IPS-18a (cell line): ENCODE results near the gene MIDN.
A peak's percentile ranks its signal among the peaks of the same experiment; 100 is the strongest.

Experiments
- H3K27ac ChIP-seq: one replicate; pipeline ENCODE4 v1.5.1; 2013; ENCODE audit warnings: low read length
- H3K27me3 ChIP-seq: one replicate; pipeline ENCODE4 v1.6.1; 2013; ENCODE audit warnings: mild to moderate bottlenecking, low read length; ENCODE audit not compliant: control insufficient read depth, insufficient read depth
- H3K36me3 ChIP-seq: one replicate; pipeline ENCODE4 v1.6.1; 2013; ENCODE audit warnings: low read depth, low read length; ENCODE audit not compliant: control insufficient read depth
- H3K4me1 ChIP-seq: one replicate; pipeline ENCODE4 v1.6.1; 2013; ENCODE audit warnings: low read depth, low read length; ENCODE audit not compliant: control insufficient read depth
- H3K4me3 ChIP-seq: one replicate; pipeline ENCODE4 v1.5.1; 2013; ENCODE audit warnings: low read length
- H3K9ac ChIP-seq: one replicate; pipeline ENCODE4 v1.6.1; 2013; ENCODE audit warnings: mild to moderate bottlenecking, low read length, moderate library complexity
- H3K9me3 ChIP-seq: one replicate; pipeline ENCODE4 v1.6.1; 2013; ENCODE audit warnings: low read depth, low read length; ENCODE audit not compliant: control insufficient read depth

The MIDN gene

DNA sequence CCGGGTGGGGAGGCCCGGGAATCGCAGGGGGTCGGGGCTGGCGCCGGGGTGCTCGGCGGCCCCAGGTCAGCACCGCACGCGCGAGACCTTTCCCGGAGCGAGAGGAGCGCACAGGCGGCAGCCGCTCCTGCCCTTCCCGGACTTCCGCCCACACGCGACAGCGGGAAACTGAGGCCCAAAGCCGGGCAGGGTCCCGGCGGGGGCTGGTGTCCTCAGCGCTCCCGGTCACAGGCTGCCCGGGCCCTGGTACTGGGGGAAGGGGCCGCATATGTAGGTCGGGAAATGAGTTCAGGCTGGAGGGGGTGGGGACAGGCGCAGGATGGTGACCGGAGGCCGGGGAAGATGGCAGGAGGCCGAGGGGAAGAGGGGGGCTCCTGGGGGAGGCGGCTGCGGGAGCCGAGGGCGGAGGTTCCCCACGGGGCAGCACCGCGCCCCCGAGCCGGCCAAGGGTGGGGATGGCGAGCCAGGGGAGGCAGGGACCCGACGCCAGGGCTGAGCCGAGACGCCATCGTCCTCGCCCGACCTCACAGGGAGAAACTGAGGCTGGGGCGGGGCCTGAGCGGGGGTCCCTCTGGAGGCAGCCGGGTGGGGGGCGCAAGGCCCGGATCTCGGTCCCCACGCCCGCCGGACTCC lies 11.2 kb upstream of the MIDN start:
- Histone ChIP-seq H3K27ac (no peak overlapping the region), H3K4me3 (peak overlapping the region; percentile 65), H3K9ac (peak overlapping the region; percentile 9), H3K36me3 (peaks cover 7% of the 10 kb centered on the region), H3K27me3 (peaks cover 5% of the 10 kb centered on the region), H3K9me3 (no peaks in the 10 kb centered on the region), H3K4me1 (peaks cover 4% of the 10 kb centered on the region)

DNA sequence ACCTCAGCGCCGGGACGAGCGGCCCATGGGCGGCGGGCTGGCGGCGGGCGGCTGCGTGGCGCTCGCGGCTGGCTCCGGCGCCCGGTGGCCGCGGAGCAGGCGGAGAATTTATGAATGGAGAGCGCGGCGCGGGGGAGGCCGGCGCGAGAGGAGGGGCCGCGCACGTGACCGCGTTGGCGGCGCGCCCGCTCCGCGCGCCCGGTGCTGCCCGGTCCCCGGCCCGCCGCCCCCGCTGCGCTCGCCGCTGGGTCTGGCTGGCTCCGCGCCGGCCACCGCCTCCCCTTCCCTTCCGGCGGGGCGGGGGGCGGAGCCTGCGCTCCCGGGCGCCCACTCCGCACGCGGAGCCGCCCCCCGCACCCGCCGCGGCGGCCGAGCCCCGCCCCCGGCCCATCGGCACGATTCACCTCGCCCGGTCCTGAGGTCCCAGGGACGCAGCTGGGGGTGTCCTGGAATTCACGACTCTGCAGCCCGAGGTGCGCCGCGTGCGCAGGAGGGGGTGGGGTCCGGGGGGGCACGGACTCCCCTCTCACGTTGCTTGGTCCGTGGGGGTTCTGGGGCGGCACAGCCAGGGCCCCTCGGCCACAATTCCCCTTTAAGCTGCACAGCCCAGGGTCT lies 10.5 kb upstream of the MIDN start, which contains the start of gene CBARP:
TSS of gene CBARP (minus strand) at position 252 of the 615 bp plus-strand sequence. CDS start 1,905 bp downstream, outside the sequence.
- peaks cover 7% of the 10 kb centered on the region for H3K4me1 ChIP-seq
- peaks cover 7% of the 10 kb centered on the region for H3K36me3 ChIP-seq
- no peak within 1 kb of the TSS for H3K27ac ChIP-seq
- peak within 1 kb of the TSS; percentile 65 for H3K4me3 ChIP-seq
- no peaks in the 10 kb centered on the region for H3K9me3 ChIP-seq
- H3K9ac ChIP-seq: peak within 1 kb of the TSS; percentile 9
- H3K27me3 ChIP-seq: peaks cover 5% of the 10 kb centered on the region

DNA sequence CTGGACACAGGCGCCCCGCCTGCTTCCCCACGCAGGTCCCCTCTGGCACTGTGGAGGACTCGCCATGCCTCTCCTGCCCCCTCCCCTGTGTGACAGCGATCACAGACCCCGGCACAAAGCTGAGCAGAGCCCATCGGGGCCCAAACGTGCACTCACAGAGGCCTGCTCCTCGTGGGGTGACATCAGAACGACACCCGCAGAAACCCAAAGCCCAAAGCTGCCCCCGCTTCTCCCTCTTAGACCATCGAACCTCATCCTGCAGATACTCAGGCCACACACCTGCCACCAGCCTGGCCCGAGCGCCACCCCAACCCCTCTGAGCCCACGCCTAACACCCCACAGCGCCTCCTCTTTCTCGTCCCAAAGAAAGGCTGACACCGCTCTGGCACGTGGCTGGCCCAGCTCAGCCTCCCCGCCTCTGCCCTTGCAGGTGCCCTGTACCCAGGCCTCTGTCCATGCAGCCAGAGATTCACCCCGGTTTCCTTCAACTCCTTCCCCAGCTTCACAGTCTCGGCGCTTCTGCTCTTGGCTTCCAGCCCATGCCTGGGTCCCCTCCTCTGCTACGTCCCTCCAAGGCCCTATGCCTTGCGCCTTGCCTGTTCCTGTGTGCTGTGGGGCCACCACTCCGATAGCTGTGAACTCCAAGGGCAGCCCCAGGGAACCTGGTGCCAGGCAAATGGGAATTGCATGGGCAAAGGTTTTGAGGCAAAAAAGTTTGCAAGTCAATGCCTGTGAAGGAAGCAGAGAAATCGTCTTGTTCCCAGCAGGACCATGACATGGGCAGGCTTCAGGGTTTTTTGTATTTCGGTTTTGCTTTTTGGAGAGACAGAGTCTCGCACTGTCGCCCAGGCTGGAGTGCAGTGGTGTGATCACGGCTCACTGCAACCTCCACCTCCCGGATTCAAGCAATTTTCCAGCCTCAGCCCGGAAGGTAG lies 9.7 kb upstream of the MIDN start:
- H3K9me3 ChIP-seq: no peaks in the 10 kb centered on the region
- no peak overlapping the region for H3K9ac ChIP-seq
- no peak overlapping the region for H3K27ac ChIP-seq
- peak overlapping the region; percentile 48 for H3K4me3 ChIP-seq
- peaks cover 5% of the 10 kb centered on the region for H3K36me3 ChIP-seq
- H3K4me1 ChIP-seq: peaks cover 7% of the 10 kb centered on the region
- peaks cover 5% of the 10 kb centered on the region for H3K27me3 ChIP-seq

DNA sequence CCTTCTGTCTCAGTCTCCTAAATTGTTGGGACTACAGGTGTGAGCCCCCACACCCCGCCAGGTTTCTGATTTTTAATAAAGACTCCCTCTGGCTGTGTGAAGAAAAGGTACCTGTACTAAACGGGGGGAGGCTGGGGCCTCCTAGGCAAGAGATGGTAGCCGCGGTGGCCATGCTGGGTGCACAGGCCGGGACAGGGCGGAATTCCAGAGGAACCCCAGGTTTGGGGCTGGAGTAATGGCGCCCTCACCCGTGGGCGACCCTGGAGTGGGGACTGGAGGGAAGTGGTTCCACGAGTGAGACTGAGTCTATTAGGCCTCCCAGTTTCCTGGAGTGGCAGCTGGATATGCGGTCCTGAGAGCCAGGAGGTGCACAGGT lies 9.0 kb upstream of the MIDN start:
- Histone ChIP-seq H3K4me3 (no peak overlapping the region), H3K9ac (no peak overlapping the region), H3K27ac (no peak overlapping the region), H3K4me1 (peaks cover 7% of the 10 kb centered on the region), H3K36me3 (no peaks in the 10 kb centered on the region), H3K27me3 (peaks cover 5% of the 10 kb centered on the region), H3K9me3 (no peaks in the 10 kb centered on the region)

DNA sequence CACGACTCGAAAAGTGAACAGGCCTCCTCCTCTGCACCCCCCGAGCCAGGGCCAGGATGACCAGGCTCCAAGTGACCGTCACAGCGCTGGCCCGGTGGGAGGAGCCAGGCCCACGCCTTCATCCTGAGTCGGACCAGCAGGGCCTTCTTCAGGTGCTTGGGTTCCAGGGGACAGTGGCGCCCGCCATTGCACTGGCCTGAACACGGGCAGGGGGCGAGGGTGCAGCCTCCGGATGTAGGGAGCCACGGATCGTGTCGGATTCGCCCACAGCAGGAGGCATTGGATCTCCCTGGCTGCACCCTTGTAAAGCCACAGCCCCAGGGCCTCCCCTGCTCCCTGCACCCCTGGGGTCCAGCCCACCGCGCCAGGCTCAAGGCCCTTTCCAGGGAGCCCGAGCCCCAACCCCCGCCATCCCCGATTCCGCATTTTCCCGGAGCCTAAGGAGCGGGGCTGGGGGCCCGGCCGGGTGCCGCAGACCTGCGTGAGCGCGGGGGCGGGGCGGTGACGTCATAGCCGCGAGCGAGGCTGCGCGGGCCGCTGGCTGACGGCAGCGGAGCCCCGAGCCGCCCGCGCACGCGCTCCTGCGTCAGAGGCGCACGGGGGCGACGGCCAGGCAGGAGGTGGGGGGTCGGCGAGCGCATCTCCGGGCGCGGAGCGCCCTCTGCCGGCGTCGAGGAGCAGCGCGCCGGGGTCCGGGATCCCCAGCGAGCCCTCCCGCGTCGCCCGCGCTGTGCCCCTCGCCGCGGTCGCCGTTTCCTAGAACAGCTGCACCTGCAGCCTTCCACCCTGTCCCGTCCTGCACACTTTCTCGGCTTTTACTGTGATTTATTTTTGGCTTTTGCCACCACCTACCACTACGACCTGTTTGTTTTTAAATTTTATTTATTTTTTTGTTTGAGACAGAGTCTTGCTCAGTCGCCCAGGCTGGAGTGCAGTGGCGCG lies 8.3 kb upstream of the MIDN start:
- Histone ChIP-seq H3K9ac (no peak overlapping the region), H3K27me3 (peaks cover 5% of the 10 kb centered on the region), H3K36me3 (no peaks in the 10 kb centered on the region), H3K4me3 (peak overlapping the region; percentile 36), H3K9me3 (no peaks in the 10 kb centered on the region), H3K4me1 (peaks cover 10% of the 10 kb centered on the region), H3K27ac (no peak overlapping the region)

DNA sequence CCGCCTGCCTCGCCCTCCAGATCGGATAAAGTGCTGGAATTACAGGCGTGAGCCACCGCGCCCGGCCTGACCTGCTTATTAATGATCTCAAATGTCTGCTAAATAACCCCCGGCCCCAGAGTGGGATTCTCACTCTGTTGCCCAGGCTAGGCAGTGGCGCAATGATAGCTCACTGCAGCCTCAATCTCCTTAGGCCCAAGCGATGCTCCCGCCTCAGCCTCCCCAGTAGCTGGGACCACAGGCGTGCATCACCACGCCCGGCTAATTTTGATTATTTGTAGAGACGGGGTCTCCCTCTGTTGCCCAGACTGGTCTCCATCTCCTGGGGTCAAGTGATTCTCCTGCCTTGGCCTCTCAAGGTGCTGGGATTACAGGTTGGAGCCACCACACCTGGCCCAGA lies 7.5 kb upstream of the MIDN start:
- Histone ChIP-seq H3K4me1 (peaks cover 10% of the 10 kb centered on the region), H3K27me3 (peaks cover 5% of the 10 kb centered on the region), H3K4me3 (peak overlapping the region; percentile 68), H3K36me3 (no peaks in the 10 kb centered on the region), H3K27ac (no peak overlapping the region), H3K9ac (no peak overlapping the region), H3K9me3 (no peaks in the 10 kb centered on the region)

DNA sequence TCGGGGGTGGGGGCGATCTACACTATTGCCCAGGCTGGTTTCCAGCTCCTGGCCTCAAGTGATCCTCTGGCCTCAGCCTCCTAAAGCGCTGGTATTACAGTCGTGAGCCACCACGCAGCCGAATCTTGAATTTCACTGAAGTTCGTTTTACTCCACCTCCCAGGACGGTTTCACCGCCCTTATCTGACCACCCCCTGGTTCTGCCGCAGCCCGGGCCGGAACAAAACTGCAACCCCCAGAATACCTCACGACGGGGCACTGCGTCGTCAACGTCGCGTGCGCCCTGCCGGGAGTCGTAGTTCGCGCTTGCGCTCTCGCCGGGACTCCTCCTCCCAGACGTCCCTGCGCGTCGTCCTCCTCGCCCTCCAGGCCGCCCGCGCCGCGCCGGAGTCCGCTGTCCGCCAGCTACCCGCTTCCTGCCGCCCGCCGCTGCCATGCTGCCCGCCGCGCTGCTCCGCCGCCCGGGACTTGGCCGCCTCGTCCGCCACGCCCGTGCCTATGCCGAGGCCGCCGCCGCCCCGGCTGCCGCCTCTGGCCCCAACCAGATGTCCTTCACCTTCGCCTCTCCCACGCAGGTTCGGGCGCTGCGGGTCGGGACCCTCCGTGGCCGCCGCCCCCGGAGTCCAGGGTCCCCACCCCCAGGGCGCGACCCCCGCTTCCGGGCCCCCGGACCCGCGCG lies 6.8 kb upstream of the MIDN start, which contains the start of gene ATP5F1D:
TSS of gene ATP5F1D (plus strand) at position 335 of the 679 bp plus-strand sequence. CDS start at position 435, 100 bp downstream.
- H3K9ac ChIP-seq: peak within 1 kb of the TSS; percentile 54
- H3K4me1 ChIP-seq: peaks cover 10% of the 10 kb centered on the region
- peaks cover 5% of the 10 kb centered on the region for H3K27me3 ChIP-seq
- H3K9me3 ChIP-seq: no peaks in the 10 kb centered on the region
- peak within 1 kb of the TSS; percentile 68 for H3K4me3 ChIP-seq
- H3K36me3 ChIP-seq: no peaks in the 10 kb centered on the region
- H3K27ac ChIP-seq: no peak within 1 kb of the TSS

DNA sequence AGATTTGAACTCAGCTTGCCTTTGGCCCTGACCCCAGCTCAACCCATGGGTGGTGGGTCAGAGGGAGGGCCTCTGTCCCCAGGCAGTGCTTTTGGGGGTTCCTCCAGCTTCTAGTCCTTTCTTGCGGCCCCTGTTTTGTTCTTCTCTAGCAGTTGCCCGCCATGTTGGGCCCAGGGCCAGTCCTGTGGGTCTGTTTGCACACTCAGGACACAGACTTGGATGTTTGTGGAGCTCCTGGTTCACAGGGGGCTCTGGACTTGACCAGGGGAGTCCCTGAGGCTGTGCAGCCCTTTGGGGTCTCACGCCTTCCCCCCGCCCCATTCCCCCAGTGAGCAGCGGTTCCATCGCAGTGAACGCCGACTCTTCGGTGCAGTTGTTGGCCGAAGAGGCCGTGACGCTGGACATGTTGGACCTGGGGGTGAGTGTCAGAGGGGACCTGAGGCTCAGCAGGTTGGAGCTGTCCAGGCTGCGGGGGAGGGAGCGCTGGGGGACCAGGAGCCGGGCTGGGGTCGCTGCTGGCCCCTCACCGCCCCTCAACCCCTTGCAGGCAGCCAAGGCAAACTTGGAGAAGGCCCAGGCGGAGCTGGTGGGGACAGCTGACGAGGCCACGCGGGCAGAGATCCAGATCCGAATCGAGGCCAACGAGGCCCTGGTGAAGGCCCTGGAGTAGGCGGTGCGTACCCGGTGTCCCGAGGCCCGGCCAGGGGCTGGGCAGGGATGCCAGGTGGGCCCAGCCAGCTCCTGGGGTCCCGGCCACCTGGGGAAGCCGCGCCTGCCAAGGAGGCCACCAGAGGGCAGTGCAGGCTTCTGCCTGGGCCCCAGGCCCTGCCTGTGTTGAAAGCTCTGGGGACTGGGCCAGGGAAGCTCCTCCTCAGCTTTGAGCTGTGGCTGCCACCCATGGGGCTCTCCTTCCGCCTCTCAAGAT lies 4.4 kb upstream of the MIDN start:
- no peaks in the 10 kb centered on the region for H3K36me3 ChIP-seq
- H3K4me1 ChIP-seq: peaks cover 6% of the 10 kb centered on the region
- no peak overlapping the region for H3K27ac ChIP-seq
- no peaks in the 10 kb centered on the region for H3K9me3 ChIP-seq
- peaks cover 5% of the 10 kb centered on the region for H3K27me3 ChIP-seq
- H3K9ac ChIP-seq: no peak overlapping the region
- no peak overlapping the region for H3K4me3 ChIP-seq

DNA sequence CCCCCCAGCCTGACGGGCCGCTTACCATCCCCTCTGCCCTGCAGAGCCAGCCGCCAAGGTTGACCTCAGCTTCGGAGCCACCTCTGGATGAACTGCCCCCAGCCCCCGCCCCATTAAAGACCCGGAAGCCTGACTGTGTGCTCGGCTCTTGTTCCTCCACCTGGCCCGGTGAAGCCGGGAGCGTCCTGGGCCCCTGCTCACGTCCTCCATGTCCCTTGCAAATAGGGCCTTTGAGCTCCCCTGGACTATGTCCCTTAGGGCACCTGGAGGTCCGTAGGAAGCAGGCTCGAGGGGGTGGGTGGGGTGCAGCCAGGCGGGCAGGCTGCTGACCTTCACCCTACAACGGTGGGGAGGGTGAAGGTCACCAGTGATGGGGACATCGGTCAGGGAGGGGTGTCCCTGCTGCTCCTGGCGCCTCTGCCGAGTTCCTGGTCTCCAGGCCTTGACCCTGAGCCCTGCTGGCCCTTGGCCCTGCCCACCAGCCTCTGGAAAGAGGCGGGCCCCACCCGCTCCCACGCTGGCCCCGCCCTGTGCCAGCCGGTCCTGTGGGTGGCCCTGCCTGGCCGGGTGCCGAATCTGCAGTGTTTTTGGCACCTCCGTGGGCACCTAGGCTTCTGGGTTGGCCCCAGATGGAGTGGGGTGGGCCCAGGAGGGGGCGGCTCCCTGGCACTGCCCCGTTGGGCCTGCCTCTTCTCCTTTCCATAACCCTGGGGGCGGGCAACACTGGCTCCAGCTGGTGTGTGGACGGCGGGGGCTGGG lies 3.5 kb upstream of the MIDN start:
- Histone ChIP-seq H3K4me3 (no peak overlapping the region), H3K9ac (no peak overlapping the region), H3K4me1 (peaks cover 6% of the 10 kb centered on the region), H3K27ac (no peak overlapping the region), H3K36me3 (no peaks in the 10 kb centered on the region), H3K27me3 (peaks cover 5% of the 10 kb centered on the region), H3K9me3 (no peaks in the 10 kb centered on the region)
